Endometrium (tissue), 2 donors: ENCODE data around the gene PRPS2.

Experiments used
- FAIRE-seq: peaks from 2 replicates; lab custom pipeline; 2012; peaks lifted over from hg19 to GRCh38; lab: Jason Lieb, UNC
- donor health status: control.
- donor health status: control.

Gene PRPS2

DNA sequence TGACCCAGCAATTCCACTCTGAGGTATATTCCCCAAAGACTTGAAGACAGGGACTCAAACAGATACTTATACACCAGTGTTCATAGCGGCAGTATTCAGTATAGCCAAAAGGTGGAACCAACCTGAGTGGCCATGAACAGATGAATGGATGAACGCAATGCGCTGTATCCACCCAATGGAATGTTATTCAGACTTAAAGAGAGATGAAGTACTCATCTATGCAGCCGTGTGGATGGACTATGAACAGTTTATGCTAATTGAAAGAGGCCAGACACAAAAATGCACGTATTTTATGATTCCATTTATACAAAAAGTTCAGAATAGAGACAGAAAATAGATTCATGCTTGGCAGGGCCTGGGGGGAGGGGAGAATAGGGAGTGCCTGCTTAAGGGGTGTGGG lies 26.3 kb downstream of the PRPS2 start:
- FAIRE-seq: no peak

DNA sequence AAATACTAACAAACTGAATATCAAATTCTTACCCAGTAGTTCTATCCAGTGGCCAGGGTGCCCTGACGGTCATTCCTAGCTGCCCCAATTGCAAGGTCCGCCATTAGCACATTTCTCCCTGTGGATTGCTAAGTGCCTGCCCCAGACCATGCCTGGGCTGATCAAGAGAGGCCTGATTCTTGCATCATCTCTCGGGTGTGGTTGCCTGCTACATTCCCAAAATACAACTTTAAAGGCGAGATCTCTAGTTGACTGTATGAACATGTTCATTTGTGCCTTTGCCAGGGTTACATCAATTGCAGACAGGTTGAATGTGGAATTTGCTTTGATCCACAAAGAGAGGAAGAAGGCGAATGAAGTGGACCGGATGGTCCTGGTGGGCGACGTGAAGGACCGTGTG lies 28.0 kb downstream of the PRPS2 start:
- FAIRE-seq: no peak

DNA sequence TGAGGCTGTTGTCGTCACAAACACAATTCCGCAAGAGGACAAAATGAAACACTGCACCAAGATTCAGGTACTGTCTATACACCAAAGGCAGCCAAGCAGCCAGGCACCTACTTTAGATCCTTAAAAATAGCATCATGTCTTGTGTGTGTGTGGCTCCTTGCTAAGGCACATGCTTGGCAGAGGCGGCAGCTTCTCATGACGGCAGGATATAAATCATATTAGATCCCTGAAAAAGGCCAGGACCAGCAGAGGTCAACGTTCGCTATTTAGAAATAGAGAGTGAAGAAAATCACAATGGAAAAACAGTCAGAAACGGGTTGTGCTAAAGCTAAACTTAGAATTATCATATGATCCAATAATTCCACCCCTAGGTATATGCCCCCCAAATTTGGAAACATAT lies 29.5 kb downstream of the PRPS2 start:
- FAIRE-seq: no peak

- no peak for FAIRE-seq
Observed at GRCh38 chrX:12824944-12825343, 33.7 kb downstream of the PRPS2 start.

- FAIRE-seq: no peak
Observed at GRCh38 chrX:12825801-12826200, 34.6 kb downstream of the PRPS2 start.

DNA sequence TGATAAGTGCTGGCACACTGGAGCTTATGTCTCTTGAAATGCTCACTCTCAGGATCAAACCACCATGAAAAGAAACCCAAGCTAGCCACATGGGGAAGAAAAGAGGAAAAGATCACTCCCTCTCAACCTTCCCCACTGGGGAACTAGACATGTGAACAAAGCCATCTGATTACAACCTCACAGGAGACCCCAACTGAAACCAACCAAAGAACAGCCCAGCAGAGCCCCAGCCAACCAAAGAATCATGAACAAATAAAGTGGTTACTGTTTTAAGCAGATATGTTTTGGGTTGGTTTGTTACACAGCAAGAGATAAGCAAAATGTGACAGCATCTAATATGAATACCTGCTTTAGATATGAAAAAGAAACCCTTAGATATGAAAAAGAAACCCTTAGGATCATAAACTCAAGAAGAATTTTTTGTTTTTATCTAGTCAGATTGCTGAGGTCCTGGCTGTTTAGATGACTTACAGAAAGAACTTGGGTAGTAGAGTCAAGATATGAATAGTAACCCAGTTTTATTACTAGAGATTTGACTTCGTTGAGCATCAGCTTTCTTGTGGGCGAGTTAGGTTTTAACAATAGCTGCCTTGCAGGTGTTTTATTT lies 52.0 kb downstream of the PRPS2 start:
- FAIRE-seq: no peak

DNA sequence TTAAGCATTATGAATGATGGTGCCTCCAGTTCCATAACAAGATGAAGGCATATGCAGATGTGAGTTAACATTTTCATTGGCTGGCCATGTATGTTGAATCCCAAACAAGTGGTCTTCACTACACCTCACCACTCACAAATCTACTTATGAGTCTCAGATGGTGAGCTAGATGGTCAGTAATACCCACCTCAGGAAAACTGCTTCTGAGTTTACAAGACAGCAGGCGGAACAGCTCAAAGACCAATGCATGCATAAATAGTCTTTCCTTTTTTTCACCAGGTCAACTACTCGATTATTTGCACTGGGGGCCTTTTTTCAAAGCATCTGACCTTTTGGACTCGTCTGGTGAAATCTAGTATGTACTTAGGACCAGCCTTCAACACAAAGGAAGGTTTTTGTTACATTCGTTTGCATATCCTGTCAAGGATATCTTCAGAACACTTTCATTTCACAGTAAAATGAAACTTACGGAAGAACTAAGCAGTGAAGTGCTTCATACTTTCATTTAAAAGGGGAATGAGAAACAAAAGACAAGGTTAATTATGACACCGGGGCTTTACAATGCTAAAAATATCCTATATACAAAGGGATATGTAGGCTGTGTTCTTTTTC lies 52.6 kb downstream of the PRPS2 start:
- FAIRE-seq: no peak

DNA sequence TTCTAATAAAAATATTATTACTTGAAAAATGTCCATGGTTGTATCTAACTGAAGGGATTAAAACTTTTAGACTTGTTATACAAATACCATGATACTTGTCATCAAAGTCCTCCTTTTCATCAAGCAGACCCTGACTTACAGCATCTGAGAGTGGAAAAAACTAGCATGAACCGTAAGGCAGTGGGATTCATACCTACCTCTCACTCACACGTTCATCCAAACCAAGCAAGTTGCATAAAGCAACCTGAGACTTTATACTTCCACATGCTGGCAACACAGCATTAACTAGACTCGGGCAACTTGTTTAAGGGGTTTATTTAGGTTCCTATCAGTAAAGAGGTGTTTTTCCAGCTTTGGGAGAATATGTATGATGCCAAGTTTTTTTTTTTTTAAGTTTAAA lies 53.1 kb downstream of the PRPS2 start:
- FAIRE-seq: no peak

DNA sequence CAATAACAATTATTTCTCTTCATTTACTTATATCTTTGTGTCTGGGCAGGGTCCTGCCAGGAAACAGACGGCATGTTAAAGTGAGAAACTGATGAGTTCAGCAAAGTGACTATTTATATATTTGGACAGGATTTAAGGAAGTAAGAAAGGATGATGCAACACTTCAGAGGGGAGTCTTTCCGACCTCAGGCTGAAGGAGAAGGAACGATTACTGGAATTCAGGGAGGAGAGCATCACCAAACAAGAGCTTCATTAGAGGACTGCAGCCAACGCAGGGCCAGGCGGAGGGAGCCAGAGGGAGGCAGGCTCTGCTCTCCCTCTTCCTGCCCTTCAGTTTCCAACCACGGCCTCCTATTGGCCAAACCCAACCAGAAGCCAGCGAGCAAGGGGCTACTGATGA lies 74.1 kb downstream of the PRPS2 start:
- FAIRE-seq: no peak

- no peak for FAIRE-seq
Observed at GRCh38 chrX:12866451-12867377, 75.5 kb downstream of the PRPS2 start, which contains the start of gene TLR7. Gene TLR7, plus strand, starts transcription at chrX:12867072. Its CDS starts 507 bp downstream, at chrX:12867579.

DNA sequence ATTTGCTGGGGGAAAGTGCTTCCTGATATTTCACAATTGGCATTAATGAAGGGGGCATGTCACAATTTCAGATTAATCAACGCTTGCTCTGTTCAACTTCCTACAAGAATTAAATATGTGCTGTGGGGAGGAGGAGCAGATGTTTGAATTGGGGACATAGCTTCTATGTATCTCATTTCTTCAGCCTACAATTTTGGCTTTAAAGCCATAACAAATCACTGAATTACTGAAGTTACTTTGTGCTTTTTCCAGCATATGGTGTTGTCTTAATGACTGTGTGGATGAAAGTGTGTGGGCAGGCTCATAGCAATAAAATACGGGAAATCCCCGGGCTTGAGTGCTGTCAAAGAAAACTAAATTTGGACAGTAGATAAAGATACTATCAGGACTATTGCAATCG lies 76.5 kb downstream of the PRPS2 start:
- FAIRE-seq: no peak

GRCh38 chrX:12868747-12869146 lies 77.5 kb downstream of the PRPS2 start:
- no peak for FAIRE-seq

GRCh38 chrX:12871257-12871656 lies 80.0 kb downstream of the PRPS2 start:
- FAIRE-seq: no peak

DNA sequence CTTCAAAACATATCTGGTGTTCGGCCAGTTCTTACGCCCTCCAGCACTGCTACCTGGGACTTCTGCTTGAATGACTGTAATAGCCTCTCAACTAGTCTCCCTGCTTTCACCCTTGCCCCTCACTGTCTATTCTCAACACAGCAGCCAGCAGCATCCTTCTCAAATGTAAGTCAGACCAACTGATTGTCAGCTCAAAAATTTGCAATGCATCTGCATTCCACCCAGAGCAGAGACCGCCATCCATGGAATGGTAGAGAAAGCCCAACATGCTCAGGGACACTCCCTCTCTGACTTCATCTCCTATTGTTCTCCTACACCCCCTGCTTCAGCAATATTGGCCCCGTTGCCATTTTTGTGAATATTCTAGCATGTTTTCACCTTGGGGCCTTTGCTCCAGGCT lies 81.5 kb downstream of the PRPS2 start:
- no peak for FAIRE-seq
